Mucosa of rectum (tissue), 2 donors: ENCODE data around the gene IGSF6.

Experiments used
- H3K27ac ChIP-seq, 2 donors: one replicate each; pipeline ENCODE4 v1.7.0; 2013; ENCODE audit warnings: inconsistent platforms in 2 of 2, low read depth in 2 of 2, low read length in 2 of 2
- H3K27me3 ChIP-seq, 2 donors: one replicate each; pipeline ENCODE4 v1.7.0; 2013; ENCODE audit warnings: low read length in 2 of 2; ENCODE audit not compliant: control insufficient read depth in 2 of 2, insufficient read depth in 2 of 2
- H3K36me3 ChIP-seq, 2 donors: one replicate each; pipeline ENCODE4 v1.7.0; 2013; ENCODE audit warnings: low read length in 2 of 2; ENCODE audit not compliant: control insufficient read depth in 2 of 2, insufficient read depth in 2 of 2
- H3K4me1 ChIP-seq, 2 donors: one replicate each; pipeline ENCODE4 v1.7.0; 2013; ENCODE audit warnings: low read length in 2 of 2, mild to moderate bottlenecking in 1 of 2; ENCODE audit not compliant: control insufficient read depth in 2 of 2, insufficient read depth in 2 of 2
- H3K4me3 ChIP-seq, 2 donors: one replicate each; pipeline ENCODE4 v1.7.0; 2013; ENCODE audit warnings: low read length in 2 of 2
- H3K9ac ChIP-seq, 2 donors: one replicate each; pipeline ENCODE4 v1.7.0; 2013; ENCODE audit warnings: low read length in 2 of 2, low read depth in 1 of 2, mild to moderate bottlenecking in 1 of 2
- H3K9me3 ChIP-seq, 2 donors: one replicate each; pipeline ENCODE4 v1.7.0; 2013; ENCODE audit warnings: low read length in 2 of 2; ENCODE audit not compliant: control insufficient read depth in 2 of 2
- donor health status: healthy.
- donor health status: Normal muscosa, but diverticular disease.

The IGSF6 gene

DNA sequence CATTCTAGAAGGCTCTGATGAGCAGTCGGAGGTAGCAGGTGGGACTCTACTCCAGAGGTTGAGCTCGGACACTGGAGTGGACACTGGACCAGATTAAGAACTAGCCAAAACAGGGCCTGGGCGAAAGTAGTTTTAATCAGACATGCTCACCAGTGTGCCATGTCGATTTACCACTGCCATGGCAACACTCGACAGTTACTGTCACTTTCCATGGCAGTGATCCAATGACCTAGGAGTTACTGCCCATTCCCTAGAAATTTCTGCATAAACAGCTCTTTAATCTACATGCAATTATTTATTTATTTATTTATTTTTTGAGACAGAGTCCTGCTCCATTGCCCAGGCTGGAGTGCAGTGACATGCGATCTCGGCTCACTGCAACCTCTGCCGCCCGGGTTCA lies 60.2 kb downstream of the IGSF6 start:
- Histone ChIP-seq H3K9me3 (no peaks in the 10 kb centered on the region), H3K36me3 (no peaks in the 10 kb centered on the region), H3K27ac (no peak overlapping the region), H3K9ac (no peak overlapping the region), H3K4me3 (no peak overlapping the region), H3K4me1 (no peaks in the 10 kb centered on the region), H3K27me3 (no peaks in the 10 kb centered on the region)

GRCh38 chr16:21590796-21591195 lies 61.6 kb downstream of the IGSF6 start:
- no peak overlapping the region for H3K9ac ChIP-seq

GRCh38 chr16:21590287-21590686 lies 62.1 kb downstream of the IGSF6 start:
- Histone ChIP-seq H3K36me3 (no peaks in the 10 kb centered on the region), H3K27me3 (no peaks in the 10 kb centered on the region), H3K4me1 (no peaks in the 10 kb centered on the region), H3K9ac (no peak overlapping the region), H3K4me3 (no peak overlapping the region), H3K9me3 (no peaks in the 10 kb centered on the region), H3K27ac (no peak overlapping the region)

More at GRCh38 chr16:21590796-21591195, 61.6 kb downstream of the IGSF6 start:
- Histone ChIP-seq H3K9me3 (no peaks in the 10 kb centered on the region), H3K27me3 (no peaks in the 10 kb centered on the region), H3K4me3 (no peak overlapping the region), H3K4me1 (no peaks in the 10 kb centered on the region), H3K27ac (no peak overlapping the region), H3K36me3 (no peaks in the 10 kb centered on the region)

GRCh38 chr16:21589551-21589950 lies 62.9 kb downstream of the IGSF6 start:
- Histone ChIP-seq H3K4me1 (no peaks in the 10 kb centered on the region), H3K9ac (no peak overlapping the region), H3K4me3 (no peak overlapping the region), H3K36me3 (no peaks in the 10 kb centered on the region), H3K27ac (no peak overlapping the region), H3K27me3 (no peaks in the 10 kb centered on the region), H3K9me3 (no peaks in the 10 kb centered on the region)
